Loucy (cell line): ENCODE data around the gene COQ10B.

Experiments
- CTCF ChIP-seq: fragments of 200-600 bp; sonication (generic); conservative IDR thresholded peaks from 2 replicates; pipeline ENCODE4 v1.5.1; 2014; ENCODE audit warnings: mild to moderate bottlenecking, antibody characterized with exemption, low read length
- EZH2phosphoT487 ChIP-seq: fragments of 200-600 bp; IDR thresholded peaks from 2 replicates; pipeline ENCODE4 v1.6.1; 2018; ENCODE audit warnings: antibody characterized with exemption, mild to moderate bottlenecking, moderate library complexity, borderline replicate concordance

- TF ChIP-seq CTCF (no peak), EZH2phosphoT487 (no peak)
These were observed 2.9 kb upstream of the COQ10B start for GRCh38 chr2:197450465-197450864.
